ENCODE measurements around the gene RIMBP2. TPM values are rescaled to one million over a fixed set of nuclear protein-coding genes. Genes with fewer than 3 reads are reported as not detected.

The RIMBP2 gene
- total RNA-seq, 1 experiment from 2014 or later = not detected

GRCh38 chr12:130620281-130620680 lies 95.8 kb downstream of the RIMBP2 start:
- no peak for TF ChIP-seq CTCF (IDR thresholded peaks at IDR 0.05; ENCODE audit: unreplicated experiment)
- no peak overlapping the region for H3K27ac Mint-ChIP-seq (ENCODE audit: low read depth, unreplicated experiment)
- no peaks in the 10 kb centered on the region for H3K4me1 Mint-ChIP-seq (ENCODE audit: insufficient read depth, unreplicated experiment)
- H3K27me3 Mint-ChIP-seq (ENCODE audit: insufficient read depth, unreplicated experiment) = no peaks in the 10 kb centered on the region
- ChIA-PET CTCF (no interaction called here), POLR2A (no interaction called here)
- H3K4me3 Mint-ChIP-seq (ENCODE audit: unreplicated experiment) = no peak overlapping the region
- DNase-seq (ENCODE audit: unreplicated experiment) = no peak
- H3K36me3 Mint-ChIP-seq (ENCODE audit: insufficient read depth, unreplicated experiment) = peaks cover 8% of the 10 kb centered on the region
- BruUV-seq (replicated peaks) = no TSS peak
- intact Hi-C loops (cut with micrococcal nuclease) = no loop called here
- no peaks in the 10 kb centered on the region for H3K9me3 Mint-ChIP-seq (ENCODE audit: unreplicated experiment)

- BruUV-seq (replicated peaks) = no TSS peak
- Mint-ChIP-seq H3K27me3 (ENCODE audit: insufficient read depth, unreplicated experiment) (no peaks in the 10 kb centered on the region), H3K36me3 (ENCODE audit: insufficient read depth, unreplicated experiment) (peaks cover 8% of the 10 kb centered on the region), H3K4me1 (ENCODE audit: insufficient read depth, unreplicated experiment) (no peaks in the 10 kb centered on the region), H3K27ac (ENCODE audit: low read depth, unreplicated experiment) (no peak overlapping the region), H3K9me3 (ENCODE audit: unreplicated experiment) (no peaks in the 10 kb centered on the region), H3K4me3 (ENCODE audit: unreplicated experiment) (no peak overlapping the region)
- no peak for DNase-seq (ENCODE audit: unreplicated experiment)
- POLR2A ChIA-PET = no interaction called here
- CTCF ChIA-PET = interaction anchor here (0.7 kb wide), 1 partner anchor 128 kb away, joined by 3 read pairs; no protein-coding TSS in a partner anchor
- TF ChIP-seq CTCF (IDR thresholded peaks at IDR 0.05; ENCODE audit: unreplicated experiment) = no peak
- intact Hi-C loops (cut with micrococcal nuclease) = no loop called here
Measured at GRCh38 chr12:130619385-130620001, 96.6 kb downstream of the RIMBP2 start.

GRCh38 chr12:130617219-130617618 lies 98.9 kb downstream of the RIMBP2 start:
- POLR2A ChIA-PET = no interaction called here
- peaks cover 8% of the 10 kb centered on the region for H3K36me3 Mint-ChIP-seq (ENCODE audit: insufficient read depth, unreplicated experiment)
- no peak overlapping the region for H3K4me3 Mint-ChIP-seq (ENCODE audit: unreplicated experiment)
- no peaks in the 10 kb centered on the region for H3K4me1 Mint-ChIP-seq (ENCODE audit: insufficient read depth, unreplicated experiment)
- no peak for DNase-seq (ENCODE audit: unreplicated experiment)
- intact Hi-C loops (cut with micrococcal nuclease) = no loop called here
- H3K27me3 Mint-ChIP-seq (ENCODE audit: insufficient read depth, unreplicated experiment) = no peaks in the 10 kb centered on the region
- no peak overlapping the region for H3K27ac Mint-ChIP-seq (ENCODE audit: low read depth, unreplicated experiment)
- CTCF ChIA-PET = interaction anchor here (0.6 kb wide), 2 partner anchors 315 to 529 kb away, joined by 3 to 4 read pairs; no protein-coding TSS in a partner anchor
- H3K9me3 Mint-ChIP-seq (ENCODE audit: unreplicated experiment) = no peaks in the 10 kb centered on the region
- no TSS peak for BruUV-seq (replicated peaks)
- no peak for TF ChIP-seq CTCF (IDR thresholded peaks at IDR 0.05; ENCODE audit: unreplicated experiment)

GRCh38 chr12:130615861-130616345 lies 100.2 kb downstream of the RIMBP2 start:
- ChIA-PET POLR2A (interaction anchor here (0.6 kb wide), 1 partner anchor 13 kb away, joined by 3 read pairs; no protein-coding TSS in a partner anchor), CTCF (no interaction called here)

More at GRCh38 chr12:130615861-130616345, 100.2 kb downstream of the RIMBP2 start:
- DNase-seq (ENCODE audit: unreplicated experiment) = no peak
- BruUV-seq (replicated peaks) = no TSS peak
- no peaks in the 10 kb centered on the region for H3K4me1 Mint-ChIP-seq (ENCODE audit: insufficient read depth, unreplicated experiment)
- H3K27ac Mint-ChIP-seq (ENCODE audit: low read depth, unreplicated experiment) = no peak overlapping the region
- H3K4me3 Mint-ChIP-seq (ENCODE audit: unreplicated experiment) = no peak overlapping the region
- TF ChIP-seq CTCF (IDR thresholded peaks at IDR 0.05; ENCODE audit: unreplicated experiment) = no peak
- intact Hi-C loops (cut with micrococcal nuclease) = no loop called here
- peaks cover 8% of the 10 kb centered on the region for H3K36me3 Mint-ChIP-seq (ENCODE audit: insufficient read depth, unreplicated experiment)
- H3K27me3 Mint-ChIP-seq (ENCODE audit: insufficient read depth, unreplicated experiment) = no peaks in the 10 kb centered on the region
- no peaks in the 10 kb centered on the region for H3K9me3 Mint-ChIP-seq (ENCODE audit: unreplicated experiment)

Measured in MCF 10A (cell line).